GM21515 (cell line): ENCODE results near the gene PTPRM.

ENCODE experiments used
- ATAC-seq: cut with Tn5 transposase; IDR thresholded peaks from one replicate; pipeline ENCODE4 v1.9.1; 2021; ENCODE audit not compliant: unreplicated experiment

Gene PTPRM

GRCh38 chr18:7844418-7844817 lies 277.3 kb downstream of the PTPRM start:
- no peak for ATAC-seq

DNA sequence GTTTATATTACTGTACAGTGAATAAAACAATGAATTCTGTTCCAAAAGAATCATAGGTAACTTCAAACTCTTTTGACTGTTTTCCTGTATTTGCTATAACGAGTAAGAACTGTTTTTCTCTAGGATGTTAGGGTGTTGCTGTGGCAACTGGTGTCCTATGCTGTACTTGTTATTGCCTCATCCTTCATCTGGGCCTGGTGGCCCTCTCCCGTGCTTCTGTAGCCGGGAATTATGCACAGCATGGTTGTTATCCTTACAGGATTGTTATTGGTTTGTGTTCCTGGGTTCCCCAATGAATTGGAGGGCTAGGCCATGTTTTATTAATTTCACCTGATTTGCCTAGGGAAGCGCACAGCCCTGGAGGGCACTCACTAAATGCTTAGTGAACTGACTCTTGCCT lies 279.2 kb downstream of the PTPRM start:
- no peak for ATAC-seq

DNA sequence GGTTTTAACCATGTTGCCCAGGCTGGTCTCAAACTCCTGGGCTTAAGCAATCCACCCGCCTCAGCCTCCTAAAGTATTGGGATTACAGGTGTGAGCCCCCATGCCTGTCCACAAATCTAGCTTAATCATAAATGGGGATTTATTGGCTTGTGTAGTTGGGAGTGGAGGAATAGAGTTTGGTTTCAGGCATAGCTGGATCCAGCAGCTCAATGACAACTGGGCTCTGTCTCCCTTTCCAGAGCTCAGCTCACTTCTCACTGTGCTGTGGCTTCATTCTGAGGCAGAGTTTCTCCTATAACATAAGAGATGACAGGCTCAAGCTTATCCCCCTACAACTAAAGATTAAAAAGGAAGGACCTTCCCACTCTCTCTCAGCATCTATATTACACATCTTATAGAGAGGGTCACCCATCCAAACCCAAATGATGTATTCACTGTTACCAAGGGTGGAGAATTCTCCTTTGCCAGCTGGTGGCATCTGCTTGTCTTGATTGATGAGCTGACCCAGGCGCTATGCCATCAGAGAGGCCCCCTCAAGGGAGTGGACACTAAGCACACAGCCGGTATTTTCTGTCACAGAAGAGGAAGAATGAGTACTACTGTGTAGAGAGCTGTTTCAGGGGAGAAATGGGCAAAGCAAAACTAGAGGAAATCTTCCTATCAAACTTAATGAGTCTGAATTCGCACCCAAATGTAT lies 280.4 kb downstream of the PTPRM start:
- ATAC-seq: no peak

DNA sequence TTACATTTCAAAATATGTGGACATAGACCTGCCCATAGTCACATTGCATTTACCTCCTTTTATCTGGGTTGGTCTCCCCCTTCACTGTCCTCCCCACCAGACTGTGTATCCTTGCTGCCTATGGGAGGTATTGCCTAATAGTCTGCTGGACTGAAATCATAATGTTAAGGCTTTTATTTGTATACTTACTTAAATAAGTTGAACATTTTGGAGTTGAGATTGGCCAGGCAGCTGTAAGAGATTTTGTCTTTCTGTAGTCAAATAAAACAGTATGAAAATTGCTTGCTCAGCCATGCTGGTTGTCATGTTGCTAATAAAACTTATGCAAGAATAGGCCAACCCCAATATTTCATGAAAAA lies 280.9 kb downstream of the PTPRM start:
- ATAC-seq: no peak

DNA sequence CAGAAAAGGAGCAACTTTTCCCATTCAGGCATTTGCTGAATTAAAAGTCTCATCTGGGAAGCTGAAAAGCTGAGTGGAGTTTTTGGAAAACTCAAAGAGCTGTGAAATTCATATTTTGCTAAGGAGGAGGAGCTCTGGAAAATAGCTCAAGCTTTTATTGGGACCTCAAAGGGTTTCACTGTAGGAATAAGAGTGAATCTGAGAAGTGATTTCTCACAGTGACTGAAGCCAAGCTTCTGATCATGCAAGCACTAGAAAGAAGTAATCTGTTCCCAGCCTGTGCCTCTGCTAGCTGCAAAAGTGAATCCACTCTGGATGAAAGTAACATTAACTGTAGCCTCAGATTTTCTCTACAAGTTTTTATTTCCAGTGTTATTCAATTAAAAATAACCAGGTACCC lies 283.3 kb downstream of the PTPRM start:
- ATAC-seq: no peak

GRCh38 chr18:7855028-7855427 lies 287.9 kb downstream of the PTPRM start:
- ATAC-seq: no peak

DNA sequence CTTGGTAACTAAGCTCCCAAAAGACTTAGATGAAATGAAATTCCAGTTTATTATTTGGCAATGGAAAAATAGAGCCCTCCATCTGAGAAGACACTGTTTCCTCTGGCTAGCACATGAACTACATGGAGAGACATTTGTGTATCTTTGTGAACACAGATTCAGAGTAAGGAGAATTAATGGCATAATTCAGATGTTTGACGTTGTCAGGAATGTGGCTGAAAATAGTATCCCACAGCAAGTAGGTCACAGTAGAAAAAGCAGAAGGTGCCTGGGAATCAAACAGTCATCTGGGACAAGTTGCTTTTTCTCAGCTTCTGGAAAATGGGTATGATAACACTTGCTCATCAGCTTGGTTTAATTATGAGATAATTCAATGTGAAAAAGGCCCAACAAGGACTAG lies 288.6 kb downstream of the PTPRM start:
- no peak for ATAC-seq

DNA sequence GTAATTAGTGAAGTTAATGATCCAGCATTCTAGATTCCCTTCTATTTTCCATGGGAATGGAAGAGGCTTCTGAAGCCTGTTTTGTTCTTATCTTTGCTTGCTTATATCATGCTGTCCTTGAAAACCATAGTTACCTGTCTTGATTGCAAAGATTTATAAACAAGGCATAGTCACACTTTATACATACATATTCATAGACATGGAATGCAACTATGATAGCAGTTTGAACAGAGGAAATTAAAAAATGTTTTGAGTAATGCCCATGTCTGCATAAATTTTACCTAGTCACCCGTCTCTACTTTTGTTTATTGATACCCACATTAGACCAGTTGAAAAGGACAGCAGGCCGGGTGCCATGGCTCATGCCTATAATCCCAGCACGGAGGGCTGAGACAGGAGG lies 289.0 kb downstream of the PTPRM start:
- ATAC-seq: no peak

GRCh38 chr18:7856733-7857132 lies 289.6 kb downstream of the PTPRM start:
- no peak for ATAC-seq

DNA sequence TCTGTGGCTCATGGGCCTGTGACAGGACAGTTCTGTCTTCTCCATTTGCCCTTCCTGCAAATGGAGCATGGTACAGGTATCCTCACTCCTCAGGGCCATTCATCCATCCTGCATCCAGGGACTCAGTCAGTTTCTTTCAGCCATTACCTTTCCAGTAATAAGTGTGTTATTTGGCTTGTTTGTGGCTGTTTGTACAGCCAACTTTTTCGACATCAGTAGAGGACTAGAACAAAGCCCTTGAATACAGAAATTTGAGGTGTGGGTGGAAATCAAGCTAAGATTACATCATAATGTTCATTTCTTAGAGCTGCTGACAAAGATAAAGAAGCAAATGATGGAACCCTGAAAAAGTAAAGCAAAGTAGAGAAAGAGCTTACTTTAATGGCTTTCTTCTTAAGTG lies 290.4 kb downstream of the PTPRM start:
- ATAC-seq: no peak

DNA sequence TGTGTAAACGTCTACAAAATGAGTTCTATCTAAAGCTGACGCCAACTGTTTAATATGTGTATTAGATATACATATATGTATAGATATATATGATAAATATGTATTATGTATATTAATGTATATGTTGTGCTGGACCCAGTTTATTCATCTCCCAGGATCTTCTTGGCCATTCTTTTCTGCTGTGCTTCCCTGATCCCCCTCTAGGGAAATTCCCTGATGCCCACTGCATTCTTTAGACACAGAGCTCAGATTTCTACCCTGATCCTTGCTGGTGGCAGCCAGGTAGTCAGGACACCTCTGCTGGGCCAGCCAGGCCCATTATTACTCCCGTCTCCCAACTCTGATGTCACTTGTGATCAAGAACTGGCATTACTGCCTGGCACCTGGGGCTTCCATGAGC lies 292.0 kb downstream of the PTPRM start:
- ATAC-seq: no peak

DNA sequence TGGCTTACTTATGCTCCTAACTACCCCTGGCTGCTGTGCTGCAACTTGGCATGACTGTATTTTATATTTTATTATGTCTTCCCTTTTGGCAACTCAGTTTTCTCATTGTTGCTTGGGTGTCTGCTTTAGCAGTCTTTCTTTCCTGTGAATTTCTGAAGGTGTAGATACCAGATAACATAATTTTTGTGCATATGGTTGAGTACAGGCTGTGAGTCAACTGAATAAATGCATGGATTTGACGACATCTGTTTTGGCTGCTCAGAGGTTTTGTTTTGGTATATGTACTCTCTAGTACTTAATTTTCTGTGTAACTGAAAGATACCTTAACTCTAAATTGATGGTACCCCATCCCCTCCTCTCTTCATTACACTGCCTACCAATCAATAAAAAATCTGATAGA lies 303.1 kb downstream of the PTPRM start:
- ATAC-seq: no peak

GRCh38 chr18:7870855-7871254 lies 303.7 kb downstream of the PTPRM start:
- no peak for ATAC-seq

DNA sequence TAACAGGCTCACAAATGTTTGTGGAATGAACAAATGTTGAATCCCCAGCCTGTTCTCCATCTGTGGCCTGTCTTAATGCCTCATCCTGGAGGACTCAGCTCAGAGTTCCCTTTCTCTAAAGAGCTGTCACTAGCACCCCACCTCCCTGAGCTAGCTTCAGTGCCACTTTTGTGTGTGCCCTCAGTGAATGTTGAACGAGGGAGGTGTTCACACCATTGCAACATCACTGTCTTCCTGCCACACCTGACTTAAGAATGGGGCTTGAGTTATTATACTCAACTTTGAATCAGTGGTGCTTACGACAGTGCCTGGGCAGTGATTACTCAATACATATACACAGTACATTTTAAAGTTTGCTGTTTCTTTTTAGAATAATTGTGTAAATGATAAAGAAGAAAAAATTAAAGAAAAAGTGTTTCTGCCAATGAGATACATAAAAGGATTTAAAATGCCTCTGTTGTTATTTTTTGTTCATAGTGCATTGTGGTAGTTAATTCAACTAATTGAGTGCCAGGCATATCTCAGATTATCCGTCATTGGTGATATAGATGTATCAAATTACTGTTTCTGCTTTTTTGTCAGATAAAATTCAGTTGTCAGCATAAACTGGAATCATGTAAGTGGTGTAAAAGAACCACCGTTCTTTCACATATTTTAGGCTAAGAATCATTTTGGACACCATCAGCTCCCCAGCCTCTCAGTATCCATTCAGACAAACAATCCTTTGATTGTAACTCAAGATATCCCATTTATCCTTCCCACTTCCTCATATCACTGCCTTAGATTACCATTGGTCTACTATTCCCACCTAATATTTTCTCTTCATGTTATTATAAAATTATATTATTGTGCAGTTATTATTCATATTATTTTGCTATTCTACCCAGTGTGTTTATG lies 304.7 kb downstream of the PTPRM start:
- no peak for ATAC-seq

DNA sequence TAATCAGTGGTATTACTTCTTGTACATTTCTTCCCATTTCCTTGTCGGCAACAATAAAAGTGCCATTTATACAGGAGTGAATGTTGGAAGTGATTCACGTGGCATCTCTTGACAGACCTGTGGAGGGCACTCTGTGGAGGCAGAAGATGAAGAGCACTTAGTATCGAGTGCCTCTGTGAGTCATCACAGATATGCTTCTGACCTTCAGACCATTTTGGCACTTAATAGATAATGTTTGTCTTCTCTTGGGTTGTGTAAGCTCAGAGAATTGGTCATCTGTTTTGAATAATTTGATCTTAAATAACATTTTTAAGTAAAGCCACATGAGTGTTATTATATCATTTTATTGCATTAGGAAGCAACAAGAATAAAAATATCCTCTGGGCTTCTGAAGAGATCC lies 305.5 kb downstream of the PTPRM start:
- ATAC-seq: no peak

GRCh38 chr18:7873316-7873715 lies 306.2 kb downstream of the PTPRM start:
- no peak for ATAC-seq

- no peak for ATAC-seq
These were observed 309.4 kb downstream of the PTPRM start for GRCh38 chr18:7876354-7877104.

GRCh38 chr18:7877609-7878008 lies 310.5 kb downstream of the PTPRM start:
- ATAC-seq: no peak

- no peak for ATAC-seq
These were observed 311.4 kb downstream of the PTPRM start for GRCh38 chr18:7878265-7879211.

GRCh38 chr18:7879717-7880116 lies 312.6 kb downstream of the PTPRM start:
- no peak for ATAC-seq

DNA sequence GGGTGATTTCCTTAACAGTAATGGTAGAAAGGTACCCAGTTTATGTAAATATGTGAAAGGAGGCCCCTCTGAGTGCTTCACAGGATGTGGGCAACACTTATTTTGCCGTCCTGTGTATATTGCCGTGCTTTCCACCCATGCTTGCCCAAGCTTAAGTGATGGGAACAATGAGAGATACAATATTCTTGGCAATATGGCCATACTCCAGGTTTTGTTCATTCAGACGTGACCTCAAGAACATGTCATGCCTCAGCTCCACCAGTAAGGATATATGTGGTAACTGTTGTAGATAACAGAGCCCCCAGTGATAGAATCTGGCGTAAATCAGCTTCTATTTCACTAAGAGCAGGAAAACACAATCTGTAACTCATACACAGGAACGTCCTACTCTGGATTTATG lies 318.7 kb downstream of the PTPRM start:
- ATAC-seq: no peak
